UCSD-AML1 (cell line): Measurements from ENCODE around the gene SNAPIN.
A peak's percentile ranks its signal among the peaks of the same experiment; 100 is the strongest.
"Not testable (repeated sequence)": the region's sequence is repeated elsewhere in the genome, so short reads cannot be mapped to it uniquely, and the experiment has no call there.

Source experiments
- DNase-seq: peaks from one replicate; lab custom pipeline; 2025; ENCODE audit not compliant: unreplicated experiment; lab: John Stamatoyannopoulos, UW

SNAPIN gene

GRCh38 chr1:153626904-153627714 lies 31.4 kb upstream of the SNAPIN start, which contains the start of gene S100A13:
S100A13 (minus strand) TSS chr1:153627505; CDS start chr1:153626472, 1,033 bp downstream.
- peak; percentile 46 for DNase-seq

GRCh38 chr1:153627715-153628626 lies 30.5 kb upstream of the SNAPIN start, which contains the start of gene S100A1:
S100A1 (plus strand) TSS chr1:153628434; CDS start chr1:153630522, 2,088 bp downstream.
- DNase-seq: peak; percentile 29

- no peak for DNase-seq
Measured at GRCh38 chr1:153628638-153629342, 29.7 kb upstream of the SNAPIN start.

GRCh38 chr1:153629343-153629665 lies 29.2 kb upstream of the SNAPIN start:
- no peak for DNase-seq

GRCh38 chr1:153629971-153630370 lies 28.5 kb upstream of the SNAPIN start:
- no peak for DNase-seq

- DNase-seq: no peak
Measured at GRCh38 chr1:153630384-153630783, 28.1 kb upstream of the SNAPIN start.

- DNase-seq: no peak
Measured at GRCh38 chr1:153631047-153632022, 27.2 kb upstream of the SNAPIN start.

- no peak for DNase-seq
Measured at GRCh38 chr1:153633161-153633753, 25.2 kb upstream of the SNAPIN start.

- peak; percentile 97 for DNase-seq
Measured at GRCh38 chr1:153633754-153634665, 24.5 kb upstream of the SNAPIN start, which contains the start of gene CHTOP. CHTOP (plus strand) TSS chr1:153634066; CDS start chr1:153636589, 2,523 bp downstream.

GRCh38 chr1:153635872-153636271 lies 22.6 kb upstream of the SNAPIN start:
- no peak for DNase-seq

- DNase-seq: no peak
Measured at GRCh38 chr1:153636312-153636711, 22.2 kb upstream of the SNAPIN start.

- DNase-seq: no peak
Measured at GRCh38 chr1:153638261-153638660, 20.2 kb upstream of the SNAPIN start.

- no peak for DNase-seq
Measured at GRCh38 chr1:153639280-153639679, 19.2 kb upstream of the SNAPIN start.

- DNase-seq: not testable (repeated sequence)
Measured at GRCh38 chr1:153640213-153640612, 18.3 kb upstream of the SNAPIN start.

GRCh38 chr1:153640861-153641260 lies 17.6 kb upstream of the SNAPIN start:
- no peak for DNase-seq

GRCh38 chr1:153642161-153642560 lies 16.3 kb upstream of the SNAPIN start:
- DNase-seq: no peak

- DNase-seq: no peak
Measured at GRCh38 chr1:153643100-153643499, 15.4 kb upstream of the SNAPIN start.

- DNase-seq: no peak
Measured at GRCh38 chr1:153643816-153644215, 14.7 kb upstream of the SNAPIN start.
